Liver (tissue), 9 donors: ENCODE measurements around the gene RNF144A. TPM values are rescaled to one million over a fixed set of nuclear protein-coding genes. Genes with fewer than 3 reads are reported as not detected.

Experiments used
- DNase-seq: peaks from one replicate; pipeline ENCODE4 v3.0.0-alpha.2; 2017; ENCODE audit warnings: low spot score
- H3K27ac ChIP-seq, 2 donors: one replicate each; pipeline ENCODE4 v1.7.0; 2013; ENCODE audit warnings: inconsistent platforms in 2 of 2, low read length in 2 of 2, control low read depth in 1 of 2, low read depth in 1 of 2, mild to moderate bottlenecking in 1 of 2
- H3K27me3 ChIP-seq, 4 donors: one replicate each; pipeline versions ENCODE4 v1.6.1 to v1.7.0; 2013; ENCODE audit warnings: low read length in 3 of 4, inconsistent platforms in 1 of 4, mild to moderate bottlenecking in 1 of 4, moderate library complexity in 1 of 4; ENCODE audit not compliant: control insufficient read depth in 4 of 4, insufficient read depth in 4 of 4
- H3K36me3 ChIP-seq, 4 donors: one replicate each; pipeline versions ENCODE4 v1.6.1 to v1.7.0; 2013; ENCODE audit warnings: low read length in 3 of 4, mild to moderate bottlenecking in 3 of 4, low read depth in 1 of 4, moderate library complexity in 1 of 4; ENCODE audit not compliant: control insufficient read depth in 4 of 4, insufficient read depth in 3 of 4
- H3K4me1 ChIP-seq, 4 donors: one replicate each; pipeline versions ENCODE4 v1.6.1 to v1.7.0; 2013; ENCODE audit warnings: low read length in 3 of 4, mild to moderate bottlenecking in 3 of 4, moderate library complexity in 1 of 4; ENCODE audit not compliant: control insufficient read depth in 4 of 4, insufficient read depth in 4 of 4
- H3K4me3 ChIP-seq, 3 donors: one replicate each; pipeline versions ENCODE4 v1.6.1 to v1.7.0; 2013; ENCODE audit warnings: low read length in 3 of 3, control low read depth in 1 of 3, low read depth in 1 of 3, mild to moderate bottlenecking in 1 of 3
- H3K9ac ChIP-seq, 2 donors: one replicate each; pipeline ENCODE4 v1.7.0; 2013; ENCODE audit warnings: low read length in 2 of 2, mild to moderate bottlenecking in 2 of 2, moderate library complexity in 2 of 2, control low read depth in 1 of 2, low read depth in 1 of 2
- H3K9me3 ChIP-seq, 4 donors: one replicate each; pipeline versions ENCODE4 v1.6.1 to v1.7.0; 2013; ENCODE audit warnings: low read length in 3 of 4; ENCODE audit not compliant: control insufficient read depth in 4 of 4
- ATF3 ChIP-seq: IDR thresholded peaks from 2 replicates; pipeline ENCODE4 v1.6.1; 2016; ENCODE audit warnings: antibody characterized with exemption
- CTCF ChIP-seq: fragments of 150-350 bp; IDR thresholded peaks from 2 replicates; pipeline ENCODE4 v1.5.1; 2017; ENCODE audit warnings: improper control_type of control experiment, low read depth, low read length; ENCODE audit not compliant: missing input control
- EGR1 ChIP-seq, 2 donors: IDR thresholded peaks; 2 replicates each; pipeline ENCODE4 v1.6.1; 2016 to 2018; ENCODE audit warnings: antibody characterized with exemption in 2 of 2, low read depth in 2 of 2
- FOXA1 ChIP-seq: IDR thresholded peaks from 2 replicates; pipeline ENCODE4 v1.6.1; 2016; ENCODE audit warnings: antibody characterized with exemption
- FOXA2 ChIP-seq: IDR thresholded peaks from 2 replicates; pipeline ENCODE4 v1.6.1; 2016; ENCODE audit warnings: antibody characterized with exemption
- HNF4A ChIP-seq, 2 donors: conservative IDR thresholded peaks; 2 replicates each; pipeline ENCODE4 v1.6.1; 2016; ENCODE audit warnings: antibody characterized with exemption in 2 of 2, mild to moderate bottlenecking in 2 of 2
- HNF4G ChIP-seq: IDR thresholded peaks from 2 replicates; pipeline ENCODE4 v1.6.1; 2016; ENCODE audit warnings: antibody characterized with exemption
- MAX ChIP-seq: IDR thresholded peaks from 2 replicates; pipeline ENCODE4 v1.6.1; 2016; ENCODE audit warnings: antibody characterized with exemption
- RAD21 ChIP-seq, 2 donors: IDR thresholded peaks; 2 replicates each; pipeline ENCODE4 v1.6.1; 2016; ENCODE audit warnings: antibody characterized with exemption in 2 of 2, mild to moderate bottlenecking in 2 of 2
- REST ChIP-seq: IDR thresholded peaks from 2 replicates; pipeline ENCODE4 v1.6.1; 2016; ENCODE audit warnings: antibody characterized with exemption, mild to moderate bottlenecking
- RXRA ChIP-seq, 2 donors: IDR thresholded peaks; 2 replicates each; pipeline ENCODE4 v1.6.1; 2017 to 2018; ENCODE audit warnings: antibody characterized with exemption in 2 of 2, mild to moderate bottlenecking in 1 of 2
- SP1 ChIP-seq: IDR thresholded peaks from 2 replicates; pipeline ENCODE4 v1.6.1; 2018; ENCODE audit warnings: antibody characterized with exemption, mild to moderate bottlenecking
- TAF1 ChIP-seq: conservative IDR thresholded peaks from 2 replicates; pipeline ENCODE4 v1.6.1; 2016; ENCODE audit warnings: antibody characterized with exemption, mild to moderate bottlenecking
- WGBS: extraction: QIAGEN DNeasy Blood & Tissue Kit; methylation state at CpG from one replicate; pipeline ENCODE4 v1.1.7; 2013; 5-methylcytosine and 5-hydroxymethylcytosine counted together
- polyA plus RNA-seq, 2 donors: library from polyadenylated mRNA; stranded (reverse) in 1 of 2; unstranded in 1 of 2; fragments of 200-250 nt in 1 of 2; fragments of >200 nt in 1 of 2; fragmentation: Nextera tagmentation in 1 of 2; extraction: Ambion mirVana in 1 of 2; gene quantifications; one replicate each; pipeline versions ENCODE4 v1.2.1 to v1.2.3, GENCODE V29; 2013 to 2015
- total RNA-seq, 2 donors: library from RNA; depleted of rRNA; stranded (reverse); fragments of >200 nt; gene quantifications; one replicate each; pipeline ENCODE4 v1.2.3, GENCODE V29; 2014
- donor health status: healthy.
- donor health status: healthy.
- donor health status: healthy.
- donor health status: healthy.
- donor health status: healthy.

RNF144A gene
- total and polyA plus RNA-seq, 4 donors = 1.0 to 10.4 (median 2.3) TPM

- TF ChIP-seq SP1 = no peak
- TF ChIP-seq FOXA2 = no peak
- H3K27me3 ChIP-seq = no peaks in the 10 kb centered on the region
- no peaks in the 10 kb centered on the region for H3K4me1 ChIP-seq
- no peak overlapping the region for H3K4me3 ChIP-seq
- DNase-seq = no peak
- H3K36me3 ChIP-seq = no peaks in the 10 kb centered on the region
- no peak overlapping the region for H3K9ac ChIP-seq
- H3K9me3 ChIP-seq = no peaks in the 10 kb centered on the region
- H3K27ac ChIP-seq = no peak overlapping the region
- WGBS = 66% methylated on average over 2 of the region's 2 CpGs
Measured at GRCh38 chr2:6993936-6994335, 76.7 kb downstream of the RNF144A start.

- no peak for DNase-seq
- no peak overlapping the region for H3K9ac ChIP-seq
- TF ChIP-seq HNF4G (no peak), TAF1 (no peak), CTCF (no peak), RAD21 (IDR thresholded peaks at IDR 0.05) (no peak), EGR1 (IDR thresholded peaks at IDR 0.05; ENCODE audit: low read depth in 2 of 2) (no peak), MAX (no peak), RXRA (IDR thresholded peaks at IDR 0.05) (no peak)
- no peaks in the 10 kb centered on the region for H3K36me3 ChIP-seq
- 91% methylated on average over 12 of the region's 12 CpGs for WGBS
- no peak overlapping the region for H3K4me3 ChIP-seq
- H3K4me1 ChIP-seq = no peaks in the 10 kb centered on the region
- no peaks in the 10 kb centered on the region for H3K9me3 ChIP-seq
- no peak overlapping the region for H3K27ac ChIP-seq
- no peaks in the 10 kb centered on the region for H3K27me3 ChIP-seq
Measured at GRCh38 chr2:6994536-6995128, 77.4 kb downstream of the RNF144A start.

- H3K4me3 ChIP-seq = no peak overlapping the region
- no peaks in the 10 kb centered on the region for H3K4me1 ChIP-seq
- TF ChIP-seq FOXA1 = no peak
- TF ChIP-seq ATF3 = no peak
- no peak for TF ChIP-seq REST
- no peak for TF ChIP-seq HNF4A (conservative IDR thresholded peaks at IDR 0.05)
- TF ChIP-seq RXRA (IDR thresholded peaks at IDR 0.05) = no peak
- no peaks in the 10 kb centered on the region for H3K27me3 ChIP-seq
- H3K9me3 ChIP-seq = no peaks in the 10 kb centered on the region
- WGBS = 89% methylated on average over 11 of the region's 11 CpGs
- no peak overlapping the region for H3K27ac ChIP-seq
- DNase-seq = no peak
- no peak overlapping the region for H3K9ac ChIP-seq
- H3K36me3 ChIP-seq = peaks cover 0 to 1% (median 0%) of the 10 kb centered on the region in 4 donors
Measured at GRCh38 chr2:6995391-6996097, 78.3 kb downstream of the RNF144A start.
